ENCODE data around the gene CA14.
"Not testable (repeated sequence)": the region's sequence is repeated elsewhere in the genome, so short reads cannot be mapped to it uniquely, and the experiment has no call there.

Gene CA14

GRCh38 chr1:150236614-150237100, 20.9 kb upstream of the CA14 start:
- TF ChIP-seq CTCF (IDR thresholded peaks at IDR 0.05; ENCODE audit: low read depth, low read length) = peak; percentile 41; the same call in 1 of the 2 replicates
- peaks cover 10% of the 10 kb centered on the region for H3K36me3 ChIP-seq

GRCh38 chr1:150237176-150237575, 20.4 kb upstream of the CA14 start:
- H3K27ac ChIP-seq = peak overlapping the region; percentile 95
- H3K27me3 ChIP-seq (ENCODE audit: insufficient read depth, low read depth, severe bottlenecking); H3K9me3 ChIP-seq (ENCODE audit: severe bottlenecking); H3K36me3 ChIP-seq; H3K4me3 ChIP-seq (ENCODE audit: low read depth, low read length): not testable (repeated sequence)
- peak; percentile 16 for DNase-seq

More at GRCh38 chr1:150236614-150237100, 20.9 kb upstream of the CA14 start:
- no peak for DNase-seq
- H3K27me3 ChIP-seq (ENCODE audit: insufficient read depth, low read depth, severe bottlenecking) = no peaks in the 10 kb centered on the region
- no peaks in the 10 kb centered on the region for H3K9me3 ChIP-seq (ENCODE audit: severe bottlenecking)
- peak overlapping the region; percentile 95 for H3K27ac ChIP-seq
- H3K4me3 ChIP-seq (ENCODE audit: low read depth, low read length) = peak overlapping the region; percentile 98

GRCh38 chr1:150237746-150238145, 19.8 kb upstream of the CA14 start:
- TF ChIP-seq CTCF (IDR thresholded peaks at IDR 0.05; ENCODE audit: low read depth, low read length) = no peak
- H3K36me3 ChIP-seq = peaks cover 7% of the 10 kb centered on the region
- peak; percentile 35 for DNase-seq
- no peak overlapping the region for H3K4me3 ChIP-seq (ENCODE audit: low read depth, low read length)
- no peaks in the 10 kb centered on the region for H3K27me3 ChIP-seq (ENCODE audit: insufficient read depth, low read depth, severe bottlenecking)
- no peak overlapping the region for H3K27ac ChIP-seq
- H3K9me3 ChIP-seq (ENCODE audit: severe bottlenecking) = no peaks in the 10 kb centered on the region

GRCh38 chr1:150243003-150243402, 14.6 kb upstream of the CA14 start:
- Histone ChIP-seq H3K36me3 (no peaks in the 10 kb centered on the region), H3K27me3 (ENCODE audit: insufficient read depth, low read depth, severe bottlenecking) (no peaks in the 10 kb centered on the region), H3K27ac (no peak overlapping the region), H3K9me3 (ENCODE audit: severe bottlenecking) (no peaks in the 10 kb centered on the region), H3K4me3 (ENCODE audit: low read depth, low read length) (no peak overlapping the region)
- peak; percentile 6 for DNase-seq
- TF ChIP-seq CTCF (IDR thresholded peaks at IDR 0.05; ENCODE audit: low read depth, low read length) = no peak

- Histone ChIP-seq H3K4me3 (ENCODE audit: low read depth, low read length) (no peak overlapping the region), H3K27me3 (ENCODE audit: insufficient read depth, low read depth, severe bottlenecking) (no peaks in the 10 kb centered on the region), H3K9me3 (ENCODE audit: severe bottlenecking) (no peaks in the 10 kb centered on the region), H3K36me3 (no peaks in the 10 kb centered on the region), H3K27ac (no peak overlapping the region)
- TF ChIP-seq CTCF (IDR thresholded peaks at IDR 0.05; ENCODE audit: low read depth, low read length) = no peak
- no peak for DNase-seq
Measured at GRCh38 chr1:150249936-150250335, 7.6 kb upstream of the CA14 start.

GRCh38 chr1:150256198-150256553, 1.4 kb upstream of the CA14 start:
- DNase-seq = no peak
- Histone ChIP-seq H3K9me3 (ENCODE audit: severe bottlenecking) (peaks cover 2% of the 10 kb centered on the region), H3K36me3 (no peaks in the 10 kb centered on the region), H3K27ac (no peak overlapping the region; the same call in 1 of the 2 replicates), H3K4me3 (ENCODE audit: low read depth, low read length) (peak overlapping the region; percentile 44), H3K27me3 (ENCODE audit: insufficient read depth, low read depth, severe bottlenecking) (no peaks in the 10 kb centered on the region)
- no peak for TF ChIP-seq CTCF (IDR thresholded peaks at IDR 0.05; ENCODE audit: low read depth, low read length)

Measured in WERI-Rb-1 (cell line).